Measurements from ENCODE around the gene BUD31. TPM values are rescaled to one million over a fixed set of nuclear protein-coding genes. Genes with fewer than 3 reads are reported as not detected.

Gene BUD31
- total and polyA plus RNA-seq, 2 of the 4 experiments (the other 2 are of a cell fraction) = 72.6 to 97.2 TPM

- Histone ChIP-seq H2AFZ (replicated peaks; ENCODE audit: low read length, poor library complexity) (no peak overlapping the region), H3K36me3 (ENCODE audit: control insufficient read depth, insufficient read depth, low read length) (peaks cover 59% of the 10 kb centered on the region), H3K23ac (ENCODE audit: low read depth, low read length) (no peak overlapping the region), H2BK120ac (ENCODE audit: low read depth, low read length) (no peak overlapping the region), H4K8ac (ENCODE audit: low read depth in 2 of 2, low read length in 2 of 2) (no peak overlapping the region), H2BK20ac (ENCODE audit: low read depth, low read length) (no peak overlapping the region), H3K4ac (ENCODE audit: low read depth, low read length) (no peak overlapping the region), H2AK9ac (replicated peaks; ENCODE audit: low read depth, low read length, poor library complexity) (no peak overlapping the region), H3K9me1 (ENCODE audit: insufficient read depth, low read length) (no peaks in the 10 kb centered on the region), H4K20me1 (ENCODE audit: insufficient read depth, low read length) (peaks cover 11% of the 10 kb centered on the region), H4K91ac (ENCODE audit: insufficient read depth, low read depth, low read length) (no peak overlapping the region), H2BK5ac (ENCODE audit: low read depth, low read length, poor library complexity, severe bottlenecking) (no peak overlapping the region), H3K27ac (ENCODE audit: insufficient read depth, low read length) (no peak overlapping the region), H3K4me3 (ENCODE audit: insufficient read depth, low read depth, low read length) (no peak overlapping the region), H3K4me1 (ENCODE audit: control insufficient read depth, insufficient read depth, low read length) (no peaks in the 10 kb centered on the region), H4K5ac (ENCODE audit: low read depth, low read length) (no peak overlapping the region), H3K79me1 (ENCODE audit: low read depth in 1 of 2, low read length in 2 of 2) (peaks cover 0 to 9% of the 10 kb centered on the region in 2 experiments), H3K4me2 (ENCODE audit: low read depth, low read length) (no peak overlapping the region), H3K56ac (ENCODE audit: extremely low read depth, insufficient read depth, low read length) (no peak overlapping the region), H3K14ac (replicated peaks; ENCODE audit: low read depth, low read length) (no peak overlapping the region), H3K27me3 (ENCODE audit: control insufficient read depth, insufficient read depth, low read length) (no peaks in the 10 kb centered on the region), H2AK5ac (ENCODE audit: low read depth, low read length) (no peak overlapping the region), H2BK15ac (ENCODE audit: low read depth, low read length) (no peak overlapping the region), H3K9me3 (ENCODE audit: control insufficient read depth, insufficient read depth, low read length) (no peaks in the 10 kb centered on the region), H3K18ac (ENCODE audit: low read depth, low read length) (no peak overlapping the region), H3K9ac (ENCODE audit: low read depth, low read length) (no peak overlapping the region)
- ATAC-seq (ENCODE audit: low read depth) = no peak
- ChIA-PET POLR2A (ENCODE audit: unreplicated experiment) (no interaction called here), CTCF (no interaction called here)
- WGBS, 2 experiments (ENCODE audit: extremely low coverage in 2 of 2, insufficient read length in 1 of 2) = no CpG with 5 or more reads among the region's 5 CpGs
- no peak for DNase-seq
- intact Hi-C loops (cut with micrococcal nuclease) (no loop called here), dilution Hi-C loops (cut with HindIII; ENCODE audit: low sequenced_read_pairs, unreplicated experiment) (no loop called here), in situ Hi-C loops (cut with MboI; ENCODE audit: low sequenced_read_pairs) (no loop called here)
- no TSS peak for BruUV-seq (replicated peaks)
- TF ChIP-seq RAD21 (IDR thresholded peaks at IDR 0.05; ENCODE audit: low read length) (no peak), MAZ (IDR thresholded peaks at IDR 0.05; ENCODE audit: borderline replicate concordance, low read depth, low read length) (no peak), POLR2A (IDR thresholded peaks at IDR 0.05; ENCODE audit: low read depth, low read length) (no peak), CTCF (conservative IDR thresholded peaks at IDR 0.05; ENCODE audit: low read depth, low read length) (no peak), NFE2L2 (IDR thresholded peaks at IDR 0.05; ENCODE audit: low read depth, low read length) (no peak), BHLHE40 (IDR thresholded peaks at IDR 0.05; ENCODE audit: low read depth, low read length) (no peak), RCOR1 (IDR thresholded peaks at IDR 0.05; ENCODE audit: insufficient replicate concordance, low read length) (no peak), RFX5 (IDR thresholded peaks at IDR 0.05; ENCODE audit: low read depth, low read length) (no peak), MXI1 (IDR thresholded peaks at IDR 0.05; ENCODE audit: borderline replicate concordance, low read depth, low read length) (no peak), CHD1 (IDR thresholded peaks at IDR 0.05; ENCODE audit: low read depth, low read length) (no peak), CEBPB (IDR thresholded peaks at IDR 0.05; ENCODE audit: low read depth, low read length) (no peak), FOS (IDR thresholded peaks at IDR 0.05; ENCODE audit: low read depth, low read length) (no peak), USF2 (IDR thresholded peaks at IDR 0.05; ENCODE audit: low read depth, low read length) (no peak), SMC3 (IDR thresholded peaks at IDR 0.05; ENCODE audit: low read depth, low read length) (no peak), MAFK (IDR thresholded peaks at IDR 0.05; ENCODE audit: low read depth, low read length) (no peak), ELK1 (IDR thresholded peaks at IDR 0.05; ENCODE audit: borderline replicate concordance, low read depth, low read length) (no peak)
Measured at GRCh38 chr7:99422625-99423024, 13.9 kb downstream of the BUD31 start.

All from IMR-90 (cell line).